GM19043 (cell line): ENCODE data around the gene SOX3.

ENCODE experiments used
- ATAC-seq: cut with Tn5 transposase; IDR thresholded peaks from one replicate; pipeline ENCODE4 v1.9.1; 2021; ENCODE audit warnings: low read depth; ENCODE audit not compliant: unreplicated experiment

SOX3 gene

DNA sequence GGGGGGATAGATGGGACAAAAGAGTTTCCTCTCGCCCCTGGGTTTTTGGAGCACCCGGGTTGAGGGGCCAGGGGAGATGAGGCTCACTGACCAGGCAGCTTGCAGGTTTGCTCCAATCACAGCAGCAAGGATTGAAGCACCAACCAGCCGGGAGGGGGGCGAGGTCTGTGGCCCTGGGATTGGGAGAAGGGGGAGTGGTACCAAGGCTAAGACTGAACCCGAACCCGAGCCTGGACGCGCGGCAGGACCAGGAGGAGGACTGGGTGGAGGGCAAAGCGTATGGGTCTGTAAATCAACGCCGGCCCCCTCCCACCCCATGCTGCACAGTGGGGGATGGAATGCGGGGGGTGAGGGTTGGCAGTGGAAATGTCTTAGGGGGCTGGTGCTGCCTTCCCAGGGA is 3.5 kb downstream of the SOX3 start:
- no peak for ATAC-seq

DNA sequence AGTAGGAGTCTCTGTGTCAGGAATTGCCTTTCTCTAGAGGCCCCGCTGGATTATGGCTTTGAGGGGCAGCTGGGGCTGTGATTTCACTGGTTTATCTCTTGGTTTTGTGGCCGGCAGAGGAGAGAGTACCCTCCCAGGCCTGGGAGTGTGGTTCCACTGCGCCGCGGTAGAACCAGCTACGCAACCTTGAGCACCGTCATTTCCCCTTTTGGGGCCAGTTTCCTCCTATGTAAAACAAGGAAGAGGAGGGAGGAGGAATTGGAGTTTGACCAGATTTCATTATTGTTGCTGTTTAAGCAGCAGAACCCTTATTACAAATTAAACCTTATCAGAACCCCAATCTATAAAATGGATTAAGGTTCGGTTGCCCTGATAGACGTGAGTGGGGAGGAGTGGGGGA is 4.4 kb downstream of the SOX3 start:
- no peak for ATAC-seq

DNA sequence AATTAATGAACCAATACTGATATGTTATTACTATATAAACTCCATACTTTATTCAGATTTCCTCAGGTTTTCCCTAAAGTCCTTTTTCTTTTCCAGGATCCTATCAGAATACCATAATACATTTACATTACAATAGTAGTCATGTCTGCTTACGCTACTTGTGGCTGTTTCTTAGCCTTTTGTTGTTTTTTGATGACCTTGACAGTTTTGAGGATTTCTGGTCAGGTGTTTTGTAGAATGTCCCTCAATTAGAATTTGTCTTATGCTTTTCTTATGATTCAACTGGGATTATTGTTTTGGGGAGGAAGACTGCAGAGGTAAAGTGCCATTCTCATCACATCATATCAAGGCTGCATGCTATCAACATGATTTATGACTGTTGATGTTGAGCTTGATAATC is 9.1 kb downstream of the SOX3 start:
- ATAC-seq, result no peak

DNA sequence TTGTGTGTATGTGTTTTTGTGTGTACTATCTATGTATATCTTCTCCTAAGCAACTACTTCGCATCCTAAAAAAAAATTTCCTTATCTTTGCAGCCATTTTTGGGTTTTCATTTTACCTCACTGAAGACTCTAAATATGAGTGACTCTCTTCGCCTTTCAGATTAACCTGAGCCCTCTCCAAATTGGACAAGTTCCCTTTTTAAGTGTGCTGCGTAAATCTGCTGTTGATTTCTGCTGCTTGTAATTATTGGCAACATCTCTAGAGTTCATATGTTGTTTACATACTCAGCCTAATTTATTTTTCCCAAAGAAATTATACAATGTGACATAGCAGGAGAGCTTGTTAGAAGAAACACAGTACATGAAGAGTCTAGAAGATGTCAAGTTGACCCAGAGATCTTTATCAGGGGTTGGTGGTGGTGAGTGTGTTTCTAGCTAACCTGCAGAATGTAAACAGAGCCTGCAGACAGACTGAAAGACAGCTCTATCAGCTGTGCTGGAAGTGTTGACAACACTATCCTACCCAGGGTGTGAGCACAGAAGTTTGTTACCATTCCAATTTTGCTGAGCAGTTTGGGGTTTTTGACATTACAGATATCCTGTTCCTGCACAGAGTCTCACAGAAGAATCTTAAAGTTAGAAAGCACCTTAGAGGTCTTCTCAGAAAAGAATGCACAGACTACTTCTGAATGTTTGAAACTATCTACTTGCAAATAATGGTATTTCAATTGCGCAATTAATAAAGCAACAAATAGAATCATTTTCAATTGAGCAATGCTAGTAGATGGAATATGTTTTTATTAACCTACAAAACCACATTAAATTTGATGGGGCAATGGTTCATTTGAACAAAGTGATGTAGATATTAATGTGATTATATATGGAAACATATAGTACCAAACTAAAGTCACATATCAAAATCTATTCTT is 12.5 kb downstream of the SOX3 start:
- ATAC-seq, result no peak

DNA sequence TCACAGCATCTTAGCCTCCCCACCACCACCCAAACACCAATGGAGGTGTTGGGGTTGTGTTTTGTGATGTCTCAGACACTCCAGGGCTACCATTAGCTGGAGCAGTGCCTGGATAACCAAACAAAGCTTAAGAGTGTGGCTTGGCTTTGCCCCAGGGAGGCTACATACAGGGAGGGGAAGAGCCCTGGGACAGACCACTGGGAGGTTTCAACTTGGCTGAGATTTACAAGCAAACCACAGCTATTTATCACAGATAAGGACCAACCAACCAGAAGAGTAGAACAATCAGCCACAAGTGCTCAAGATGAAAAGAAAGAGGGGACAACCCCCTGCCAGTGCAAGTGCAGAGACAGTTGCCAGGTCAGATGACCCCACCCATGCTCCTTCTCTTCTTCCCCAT is 24.1 kb downstream of the SOX3 start:
- no peak for ATAC-seq

DNA sequence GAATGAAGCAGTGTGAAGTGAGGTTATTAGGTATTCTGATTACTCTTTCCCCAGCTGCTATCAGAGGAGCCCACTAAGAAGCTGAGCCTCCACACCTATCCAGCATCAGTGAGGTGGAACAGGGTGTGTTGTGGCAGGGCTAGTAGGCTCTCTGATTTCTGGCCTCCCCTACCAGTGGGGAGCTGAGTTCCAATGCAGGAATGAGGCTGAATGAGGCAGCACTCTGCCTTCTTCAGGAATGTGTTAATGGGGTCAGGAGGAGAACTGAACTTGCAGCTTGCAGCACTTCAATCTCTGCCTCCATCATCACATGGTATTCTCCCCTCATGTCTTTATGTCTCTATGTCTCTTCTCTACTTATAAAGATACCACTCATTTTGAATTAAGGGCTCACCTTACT is 26.9 kb downstream of the SOX3 start:
- ATAC-seq, result no peak

DNA sequence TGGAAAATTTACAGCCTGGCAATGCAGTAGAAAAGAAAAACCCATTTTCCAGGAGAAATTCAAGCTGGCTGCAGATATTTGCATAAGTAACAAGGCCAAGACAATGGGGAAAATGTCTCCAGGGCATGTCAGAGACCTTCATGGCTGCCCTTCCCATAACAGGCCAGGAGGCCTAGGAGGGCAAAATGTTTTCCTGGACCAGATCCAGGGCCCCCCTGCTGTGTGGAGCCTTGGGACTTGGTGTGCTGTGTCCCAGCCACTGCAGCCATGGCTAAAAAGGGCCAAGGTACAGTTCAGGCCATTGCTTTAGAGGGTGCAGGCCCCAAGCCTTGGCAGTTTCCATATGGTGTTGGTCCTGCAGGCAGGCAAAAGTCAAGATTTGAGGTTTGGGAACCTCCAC is 29.8 kb downstream of the SOX3 start:
- no peak for ATAC-seq

DNA sequence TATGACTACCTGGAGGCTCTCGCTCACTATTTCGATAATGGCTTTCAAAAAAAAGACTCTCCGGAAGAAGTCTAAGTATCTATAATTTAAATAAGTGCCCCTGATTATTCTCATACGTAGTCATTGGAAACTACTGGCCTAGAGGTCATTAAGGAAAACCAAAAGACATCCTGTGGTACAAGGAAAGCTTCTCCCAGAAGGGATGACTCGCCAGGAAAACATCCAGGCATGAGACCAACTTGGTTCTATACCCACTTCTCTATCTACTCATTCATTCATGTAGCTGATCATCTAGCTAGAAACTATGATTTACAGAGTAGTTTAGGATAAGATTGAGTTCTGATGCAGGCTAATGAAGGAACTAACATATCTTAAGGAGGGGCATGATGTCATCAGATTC is 37.7 kb downstream of the SOX3 start:
- ATAC-seq, result no peak
